Muscle of arm (tissue), 12 donors: ENCODE measurements around the gene SNRNP70. TPM values are rescaled to one million over a fixed set of nuclear protein-coding genes. Genes with fewer than 3 reads are reported as not detected.

Experiments
- polyA plus RNA-seq, 12 donors: library from polyadenylated mRNA; unstranded; fragments of 120-200 nt; gene quantifications; one replicate each; pipeline ENCODE4 v1.2.1, GENCODE V29; 2013; ENCODE audit not compliant: insufficient read length in 12 of 12

SNRNP70 gene
- polyA plus RNA-seq, 12 donors: 167 to 329 (median 191) TPM

Other genes starting within 250 kb of the SNRNP70 start
- 1 to 10 TPM in 10 of 12 donors, not detected in 2; 2.5 to 4.8 (median 3.1) TPM for gene HSD17B14, start 249.0 kb upstream of the SNRNP70 start, polyA plus RNA-seq
- gene PLEKHA4, start 216.8 kb upstream of the SNRNP70 start, polyA plus RNA-seq: 10 to 100 TPM in 11 of 12 donors, not detected in 1; 24.6 to 41.2 (median 30.4) TPM
- 100 to 1,000 TPM in 1 of 12 donors, 10 to 100 TPM in 10, not detected in 1; 36.2 to 100 (median 59.0) TPM for gene PPP1R15A, start 213.0 kb upstream of the SNRNP70 start, polyA plus RNA-seq
- gene TULP2, start 186.7 kb upstream of the SNRNP70 start, polyA plus RNA-seq: under 1 TPM in 7 of 12 donors, not detected in 5; 0.09 to 0.83 (median 0.14) TPM
- gene NUCB1, start 185.1 kb upstream of the SNRNP70 start, polyA plus RNA-seq: 100 to 1,000 TPM in 11 of 12 donors, not detected in 1; 114 to 175 (median 139) TPM
- under 1 TPM in 9 of 12 donors, not detected in 3; 0.14 to 0.68 (median 0.37) TPM for gene DHDH, start 151.8 kb upstream of the SNRNP70 start, polyA plus RNA-seq
- 10 to 100 TPM in 11 of 12 donors, not detected in 1; 28.4 to 50.9 (median 34.7) TPM for gene BAX, start 130.6 kb upstream of the SNRNP70 start, polyA plus RNA-seq
- gene FTL, start 120.1 kb upstream of the SNRNP70 start, polyA plus RNA-seq: 1,000 to 10,000 TPM in 1 of 12 donors, 100 to 1,000 TPM in 10, not detected in 1; 466 to 1,078 (median 553) TPM
- gene GYS1, start 92.1 kb upstream of the SNRNP70 start, polyA plus RNA-seq: 100 to 1,000 TPM in 1 of 12 donors, 10 to 100 TPM in 10, not detected in 1; 51.4 to 109 (median 87.1) TPM
- gene RUVBL2, start 91.6 kb upstream of the SNRNP70 start, polyA plus RNA-seq: 10 to 100 TPM in 11 of 12 donors, not detected in 1; 43.6 to 61.1 (median 49.2) TPM
- not detected for gene LHB, start 68.4 kb upstream of the SNRNP70 start, polyA plus RNA-seq
- gene CGB3, start 61.1 kb upstream of the SNRNP70 start, polyA plus RNA-seq: 1 to 10 TPM in 1 of 12 donors, under 1 TPM in 2, not detected in 9; 0.30 to 2.1 (median 0.59) TPM
- not detected for gene CGB2, start 53.6 kb upstream of the SNRNP70 start, polyA plus RNA-seq
- under 1 TPM in 1 of 12 donors, not detected in 11; 0.30 TPM for gene CGB1, start 48.6 kb upstream of the SNRNP70 start, polyA plus RNA-seq
- gene CGB5, start 41.6 kb upstream of the SNRNP70 start, polyA plus RNA-seq: under 1 TPM in 5 of 12 donors, not detected in 7; 0.17 to 0.92 (median 0.48) TPM
- gene CGB8, start 36.3 kb upstream of the SNRNP70 start, polyA plus RNA-seq: 1 to 10 TPM in 1 of 12 donors, under 1 TPM in 6, not detected in 5; 0.27 to 1.2 (median 0.71) TPM
- gene CGB7, start 27.7 kb upstream of the SNRNP70 start, polyA plus RNA-seq: 1 to 10 TPM in 4 of 12 donors, under 1 TPM in 6, not detected in 2; 0.33 to 2.1 (median 0.84) TPM
- gene NTF4, start 20.6 kb upstream of the SNRNP70 start, polyA plus RNA-seq: 10 to 100 TPM in 1 of 12 donors, 1 to 10 TPM in 9, not detected in 2; 2.4 to 14.8 (median 5.4) TPM
- 10 to 100 TPM in 3 of 12 donors, 1 to 10 TPM in 8, not detected in 1; 2.3 to 13.2 (median 8.1) TPM for gene KCNA7, start 12.8 kb upstream of the SNRNP70 start, polyA plus RNA-seq
- gene LIN7B, start 28.9 kb downstream of the SNRNP70 start, polyA plus RNA-seq: 10 to 100 TPM in 6 of 12 donors, 1 to 10 TPM in 4, not detected in 2; 9.1 to 14.9 (median 11.5) TPM
- 1 to 10 TPM in 2 of 12 donors, under 1 TPM in 8, not detected in 2; 0.25 to 1.3 (median 0.53) TPM for gene C19orf73, start 33.7 kb downstream of the SNRNP70 start, polyA plus RNA-seq
- 10 to 100 TPM in 1 of 12 donors, 1 to 10 TPM in 10, not detected in 1; 4.0 to 38.2 (median 5.9) TPM for gene PPFIA3, start 34.1 kb downstream of the SNRNP70 start, polyA plus RNA-seq
- 100 to 1,000 TPM in 10 of 12 donors, 10 to 100 TPM in 1, not detected in 1; 66.9 to 170 (median 128) TPM for gene HRC, start 69.9 kb downstream of the SNRNP70 start, polyA plus RNA-seq
- 10 to 100 TPM in 11 of 12 donors, not detected in 1; 21.5 to 51.8 (median 32.3) TPM for gene TRPM4, start 72.3 kb downstream of the SNRNP70 start, polyA plus RNA-seq
- 1 to 10 TPM in 8 of 12 donors, under 1 TPM in 2, not detected in 2; 0.72 to 2.1 (median 1.7) TPM for gene SLC6A16, start 239.7 kb downstream of the SNRNP70 start, polyA plus RNA-seq
- gene CD37, start 250.0 kb downstream of the SNRNP70 start, polyA plus RNA-seq: 10 to 100 TPM in 10 of 12 donors, 1 to 10 TPM in 1, not detected in 1; 6.8 to 29.3 (median 18.5) TPM